GM18508 (cell line): ENCODE results near the gene LIPC.

Experiments
- ATAC-seq: cut with Tn5 transposase; IDR thresholded peaks from one replicate; pipeline ENCODE4 v1.9.1; 2021; ENCODE audit warnings: moderate number of reproducible peaks; ENCODE audit not compliant: insufficient read depth, unreplicated experiment

Gene LIPC

DNA sequence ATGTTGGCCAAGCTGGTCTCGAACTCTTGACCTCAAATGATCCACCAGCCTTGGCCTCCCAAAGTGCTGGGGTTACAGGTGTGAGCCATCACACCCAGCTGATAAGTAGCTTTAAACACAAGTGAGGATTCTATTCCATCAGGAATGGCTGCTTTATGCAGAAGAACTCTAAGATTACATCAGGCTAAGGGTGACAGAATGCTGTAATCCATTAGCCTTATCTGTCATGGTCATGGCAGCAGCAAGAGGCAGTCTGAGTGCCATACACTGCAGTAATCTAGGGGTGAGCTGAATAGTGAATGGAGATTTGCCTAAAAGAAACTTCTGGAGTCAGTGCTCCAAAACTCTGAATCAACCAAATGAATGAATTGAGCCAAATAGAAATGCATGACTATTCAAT is 39.6 kb downstream of the LIPC start:
- no peak for ATAC-seq

DNA sequence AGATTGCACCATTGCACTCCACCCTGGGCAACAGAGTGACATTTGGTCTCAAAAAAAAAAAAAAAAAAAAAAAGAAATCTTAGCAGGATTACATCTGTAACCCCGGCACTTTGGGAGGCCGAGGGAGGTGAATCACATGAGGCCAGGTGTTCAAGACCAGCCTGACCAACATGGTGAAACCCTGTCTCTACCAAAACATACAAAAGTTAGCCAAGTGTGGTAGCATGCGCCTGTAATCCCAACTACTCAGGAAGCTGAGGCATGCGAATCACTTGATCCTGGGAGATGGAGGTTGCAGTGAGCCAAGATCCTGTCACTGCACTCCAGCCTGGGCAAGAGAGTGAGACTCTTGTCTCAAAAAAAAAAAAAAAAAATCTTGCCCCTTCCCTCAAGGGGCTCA is 40.4 kb downstream of the LIPC start:
- ATAC-seq, result no peak

DNA sequence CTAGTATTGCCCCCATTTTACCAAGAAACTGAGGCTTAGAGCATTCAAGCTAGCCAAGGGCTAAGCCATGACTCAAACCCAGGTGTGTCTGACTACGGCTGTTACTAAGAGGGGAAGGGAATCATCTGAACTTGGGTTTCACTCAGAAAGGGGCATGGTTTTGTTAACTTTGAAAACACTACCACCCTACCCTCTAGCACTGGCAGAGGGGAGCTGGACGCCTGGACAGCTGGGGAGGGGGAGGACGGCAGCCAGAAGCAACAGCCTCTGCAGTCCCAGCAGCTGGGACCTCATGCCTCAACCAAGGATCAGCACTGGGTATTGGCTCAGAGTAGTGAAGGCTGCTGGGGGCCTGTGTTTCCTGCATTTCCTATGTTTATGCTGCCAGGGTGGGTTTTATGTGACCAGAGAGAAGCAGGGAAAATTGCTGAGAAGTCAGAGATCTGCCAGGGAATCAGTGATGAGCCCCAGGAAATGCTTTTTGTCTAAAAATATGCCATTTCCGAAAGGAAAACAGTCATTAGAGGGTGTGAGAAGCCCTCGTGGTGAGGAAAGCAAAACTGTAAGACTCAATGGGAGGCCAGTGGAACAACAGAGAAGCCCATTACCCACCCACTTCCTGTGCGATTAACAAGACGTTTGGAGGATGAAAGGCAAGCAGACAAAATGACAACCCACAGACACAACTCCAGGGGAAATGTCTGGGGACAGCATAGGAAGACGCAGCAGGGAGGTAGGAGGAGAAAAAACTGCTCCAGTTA is 41.2 kb downstream of the LIPC start:
- no peak for ATAC-seq

DNA sequence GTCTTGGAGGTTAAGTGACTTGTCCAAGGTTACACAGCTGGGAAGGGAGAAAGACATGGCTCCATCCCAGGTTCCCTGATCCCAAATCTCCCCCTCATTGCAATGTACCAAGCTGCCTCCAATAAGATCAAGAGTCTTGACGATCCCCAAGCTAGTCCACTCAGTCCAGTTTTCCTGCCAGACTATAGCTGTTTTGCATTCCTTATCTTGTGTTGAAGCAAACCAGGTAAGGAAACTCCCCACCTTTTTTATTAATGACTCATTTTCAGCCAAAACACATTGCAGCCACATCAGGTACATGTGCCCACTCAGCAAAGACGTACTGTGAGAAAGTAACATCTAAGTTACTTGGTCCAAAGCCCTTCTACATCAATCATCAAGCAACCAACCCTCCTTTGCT is 41.9 kb downstream of the LIPC start:
- no peak for ATAC-seq

DNA sequence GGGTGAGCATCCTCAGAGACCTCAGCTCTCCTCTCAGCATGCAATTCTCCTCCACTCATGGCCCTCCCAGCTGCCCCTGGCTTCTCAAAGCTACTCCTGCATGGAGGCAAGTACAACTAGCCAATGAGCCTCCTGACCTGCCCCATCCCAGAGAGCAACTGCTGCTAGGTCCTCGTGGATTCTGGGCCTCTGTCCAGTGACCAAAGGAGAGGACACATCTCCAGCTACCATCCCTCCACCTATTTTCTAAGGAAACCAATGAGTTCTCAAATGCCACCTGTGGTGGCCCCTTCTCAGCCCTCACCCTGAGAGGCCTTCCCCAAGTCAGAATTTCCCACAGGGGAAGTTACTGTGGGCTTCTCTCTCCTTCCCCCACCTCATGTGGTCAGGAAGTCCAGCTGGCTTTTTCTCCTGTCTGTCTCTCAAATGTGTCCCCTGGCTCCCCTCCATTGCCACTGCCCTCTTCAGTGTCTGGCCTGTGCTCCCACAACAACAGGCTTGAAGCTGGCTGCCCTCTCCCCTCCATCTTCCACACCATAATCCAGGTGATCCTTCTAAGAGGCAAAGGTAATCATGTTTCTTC is 43.0 kb downstream of the LIPC start:
- ATAC-seq, result no peak

DNA sequence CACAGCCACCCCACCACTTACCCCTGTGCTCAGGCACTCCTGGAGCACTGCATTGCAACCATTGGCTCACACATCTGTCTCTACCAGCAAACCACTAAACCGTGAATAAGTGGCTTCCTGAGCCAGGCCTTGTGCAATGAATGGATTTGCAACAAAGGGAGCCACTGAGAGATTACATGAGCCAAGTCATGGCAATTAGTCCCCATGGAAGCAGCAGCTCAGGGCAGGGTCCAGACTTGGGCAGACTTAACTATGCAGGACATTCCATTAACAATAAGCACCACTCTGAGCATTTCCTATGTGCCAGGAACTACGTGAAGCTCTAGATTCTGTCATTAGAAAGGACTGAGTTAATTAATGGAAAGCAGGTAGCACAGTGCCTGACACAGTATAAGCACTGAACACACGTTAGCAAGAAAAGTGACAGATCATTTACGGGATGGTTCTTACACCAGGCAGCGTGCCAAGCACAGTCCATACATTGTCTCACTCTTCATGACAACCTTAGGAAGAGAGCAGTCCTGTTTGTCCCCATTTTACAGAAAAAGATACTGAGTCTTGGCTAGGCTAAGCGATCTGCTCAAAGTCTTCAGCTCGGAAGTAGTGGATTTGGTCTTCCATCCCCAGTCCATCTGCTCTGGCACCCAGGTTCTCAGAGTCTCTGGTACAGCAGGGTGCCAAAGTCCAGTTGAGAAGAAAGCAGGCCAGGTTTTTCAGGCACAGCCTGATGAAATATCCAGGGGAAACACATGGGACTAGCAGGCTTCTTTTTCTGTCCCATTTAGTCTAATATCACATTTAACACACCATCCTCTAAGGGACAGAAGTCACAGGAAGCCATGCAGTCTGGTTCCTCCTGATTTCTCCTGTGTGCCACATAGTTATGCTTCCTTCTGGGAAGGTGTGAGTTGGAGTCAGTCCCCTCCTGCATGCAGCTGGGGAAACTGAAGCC is 44.1 kb downstream of the LIPC start:
- no peak for ATAC-seq

DNA sequence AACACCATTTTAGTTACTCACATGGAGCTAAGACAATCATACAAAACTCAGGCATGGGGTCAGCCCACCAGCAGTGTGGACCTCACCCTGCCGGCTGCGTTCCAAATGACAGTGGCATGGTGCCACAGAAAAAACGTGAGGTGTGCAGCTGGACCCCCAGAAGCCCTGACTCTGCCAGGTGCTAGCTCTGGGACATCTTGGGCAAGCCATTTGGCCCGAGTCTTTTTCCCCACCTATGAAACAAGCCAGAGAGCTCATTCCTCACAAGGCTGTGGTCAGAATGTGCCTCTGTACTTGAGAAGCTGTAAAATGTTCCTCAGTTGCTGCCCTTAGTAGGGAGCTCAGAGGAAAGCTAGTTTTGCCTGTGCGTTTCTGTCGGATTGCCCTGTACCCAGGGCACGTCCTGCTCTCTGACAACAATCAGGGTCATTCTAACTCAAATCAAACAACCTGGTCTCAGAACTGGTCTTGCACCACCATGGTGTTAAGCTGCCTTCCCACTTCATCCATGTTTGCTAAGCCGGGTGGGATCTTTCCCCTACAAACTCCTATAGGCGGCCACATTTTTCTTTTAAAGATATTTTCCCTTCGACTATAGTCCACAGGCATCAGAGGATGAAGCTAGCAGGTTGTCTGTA is 44.9 kb downstream of the LIPC start:
- ATAC-seq, result no peak

DNA sequence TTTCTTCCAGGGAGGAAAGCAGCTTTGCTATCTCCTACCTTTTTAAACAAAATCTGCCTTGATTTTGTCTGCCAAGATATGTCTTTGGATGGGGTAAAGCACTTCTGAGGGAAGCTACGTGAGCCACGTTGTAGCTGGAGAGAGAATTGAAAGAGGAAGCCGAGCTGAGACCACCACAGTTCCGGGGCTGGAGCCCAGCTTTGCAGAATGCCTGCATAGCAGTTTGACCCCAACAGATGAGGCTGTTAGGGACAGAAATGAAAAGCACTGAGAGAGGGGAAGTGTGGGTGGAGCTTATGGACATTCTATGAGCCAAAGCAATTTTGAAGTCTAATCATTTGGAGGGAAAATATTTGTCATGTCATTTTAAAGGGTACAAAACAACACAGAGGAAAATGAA is 45.4 kb downstream of the LIPC start:
- ATAC-seq, result no peak

DNA sequence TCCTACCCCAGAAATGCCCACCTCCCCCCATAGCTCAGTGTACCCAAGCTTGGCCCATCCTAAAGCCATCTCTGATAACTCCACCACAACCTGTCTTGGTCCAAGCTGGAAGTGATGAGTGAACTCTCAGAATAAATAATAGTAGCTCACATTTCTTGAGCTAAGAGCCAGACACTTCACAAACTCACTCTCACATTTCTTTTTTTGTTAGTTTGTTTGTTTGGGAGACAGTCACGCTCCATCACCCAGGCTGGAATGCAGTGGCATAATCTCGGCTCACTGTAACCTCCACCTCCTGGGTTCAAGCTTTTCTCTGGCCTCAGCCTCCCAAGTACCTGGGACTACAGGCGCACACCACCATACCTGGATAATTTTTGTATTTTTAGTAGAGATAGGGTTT is 46.2 kb downstream of the LIPC start:
- ATAC-seq, result no peak

DNA sequence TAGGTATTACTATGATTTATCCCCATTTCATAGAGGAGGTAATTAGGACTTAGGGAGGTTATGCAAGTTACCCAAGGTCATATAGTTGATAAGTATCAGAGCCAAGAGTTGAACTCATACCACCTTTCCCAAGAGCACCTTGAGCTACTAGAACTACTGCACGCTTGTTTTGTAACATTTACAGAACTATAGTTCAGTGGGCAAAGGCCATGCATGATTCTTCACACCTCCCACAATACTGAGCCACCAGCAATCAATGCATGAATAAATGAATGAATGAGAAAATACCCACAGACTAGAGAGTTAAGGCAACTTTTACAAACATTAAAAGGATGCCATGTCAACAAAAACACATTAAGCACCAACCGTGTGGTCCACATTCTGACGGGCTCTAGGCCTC is 46.8 kb downstream of the LIPC start:
- ATAC-seq, result no peak

DNA sequence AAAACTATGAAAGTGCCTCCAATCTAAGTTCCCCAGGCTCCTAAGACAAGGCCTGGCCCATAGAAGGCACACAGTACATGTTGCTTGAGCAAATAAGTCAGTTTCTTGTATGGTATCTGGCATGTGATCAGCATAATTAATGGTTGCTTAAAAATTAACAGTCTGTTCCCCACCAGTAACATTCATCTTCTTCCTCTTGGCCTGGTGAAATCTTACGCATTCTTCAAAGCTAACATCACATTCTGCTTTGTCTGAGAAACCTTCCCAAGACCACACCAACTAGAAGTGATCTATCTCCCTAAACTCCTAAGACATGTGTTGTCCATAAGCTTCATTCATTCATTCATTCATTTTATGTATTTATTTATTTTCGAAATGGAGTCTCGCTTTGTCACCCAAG is 48.1 kb downstream of the LIPC start:
- no peak for ATAC-seq

DNA sequence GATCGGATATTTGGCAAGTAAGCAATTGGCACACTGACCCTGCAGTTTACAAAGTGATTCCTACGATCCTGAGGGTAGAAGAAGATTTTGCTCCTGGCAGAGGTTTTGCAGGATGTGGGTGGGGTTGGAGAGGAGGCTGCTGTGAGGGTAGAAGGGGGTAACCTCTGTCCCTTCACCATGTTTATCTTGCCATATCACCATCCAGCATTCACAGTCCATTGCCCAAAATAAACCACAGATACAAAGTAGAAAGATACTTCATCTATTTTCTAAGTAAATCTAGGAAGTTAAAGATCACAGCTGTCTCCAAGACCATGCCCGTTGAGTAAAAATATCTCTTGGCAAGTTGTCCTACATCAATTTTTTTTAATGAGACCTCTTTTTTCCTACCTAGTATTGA is 51.6 kb downstream of the LIPC start:
- ATAC-seq, result no peak

DNA sequence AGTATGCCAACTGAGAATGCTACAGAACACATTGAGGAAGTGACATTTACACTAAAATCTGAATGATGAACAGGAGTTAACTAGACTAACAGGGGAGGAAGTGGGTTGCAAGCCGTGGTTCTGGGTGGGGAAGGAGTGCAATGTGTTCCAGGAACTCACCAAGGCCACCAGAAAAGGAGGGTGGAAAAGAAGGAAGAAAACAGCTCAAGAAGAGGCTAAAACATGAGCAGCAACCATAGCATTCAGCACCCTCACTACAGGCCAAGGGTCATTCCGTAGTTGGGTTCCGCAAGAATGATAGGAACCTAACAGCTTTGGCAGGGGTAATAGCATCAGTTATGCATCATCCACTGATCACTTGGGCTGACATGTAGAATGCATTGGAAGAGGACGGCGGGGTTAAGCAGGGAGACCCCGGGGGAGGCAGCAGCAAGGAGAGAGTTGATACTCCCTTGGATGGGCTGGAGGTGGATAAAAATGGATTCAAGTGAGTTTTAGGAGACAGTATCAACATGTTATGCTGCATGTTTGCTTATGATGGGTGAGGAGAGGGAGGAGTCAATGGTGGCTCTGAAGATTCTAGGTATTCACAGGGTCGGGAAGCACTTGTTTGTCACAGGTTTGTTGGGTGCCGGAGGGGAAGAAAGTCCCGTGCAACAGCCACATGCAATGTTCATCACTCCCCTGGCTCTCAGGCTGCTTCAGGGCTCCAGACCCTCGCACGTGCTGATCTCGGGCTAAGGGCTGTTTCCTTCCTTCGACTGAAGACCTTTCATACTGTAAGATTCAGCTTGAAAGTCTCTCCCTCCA is 53.2 kb downstream of the LIPC start:
- no peak for ATAC-seq

DNA sequence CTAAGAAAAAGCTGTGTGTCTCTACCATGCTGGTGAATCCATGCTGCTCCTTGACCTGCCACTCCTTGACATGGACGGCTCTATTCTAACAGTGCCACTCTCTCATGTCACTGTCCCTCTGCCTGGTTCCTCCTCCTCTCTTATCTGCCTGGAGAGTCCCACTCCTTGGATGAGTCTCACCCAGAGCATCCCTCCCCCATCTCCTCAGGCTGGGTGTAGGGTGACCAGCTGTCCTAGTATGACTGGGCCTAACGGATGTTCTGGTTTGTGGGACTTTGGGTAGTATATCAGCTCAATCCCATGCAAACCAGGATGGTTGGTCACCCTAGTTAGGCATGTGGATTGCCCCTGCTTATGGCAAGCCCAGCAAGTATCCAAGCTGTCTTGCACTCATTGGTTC is 54.3 kb downstream of the LIPC start:
- ATAC-seq, result no peak

DNA sequence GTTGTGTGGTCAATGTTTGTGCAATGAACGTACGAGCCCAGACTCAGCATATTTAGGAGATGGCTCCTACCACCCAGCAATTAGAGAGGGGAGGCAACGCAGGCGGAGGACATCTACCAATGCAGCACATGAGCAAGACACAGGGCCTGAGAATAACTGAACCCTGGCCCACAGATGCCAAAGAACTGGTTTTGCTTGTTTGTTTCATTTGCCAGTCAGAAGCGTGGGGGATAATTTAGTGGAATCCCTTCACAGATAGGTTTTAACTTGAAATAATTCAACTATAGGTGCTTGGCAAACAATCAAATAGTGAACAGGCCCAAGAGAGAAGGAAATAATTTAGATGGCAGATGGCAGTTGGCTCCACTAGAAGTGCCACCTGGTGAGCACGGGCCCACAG is 54.8 kb downstream of the LIPC start:
- no peak for ATAC-seq

DNA sequence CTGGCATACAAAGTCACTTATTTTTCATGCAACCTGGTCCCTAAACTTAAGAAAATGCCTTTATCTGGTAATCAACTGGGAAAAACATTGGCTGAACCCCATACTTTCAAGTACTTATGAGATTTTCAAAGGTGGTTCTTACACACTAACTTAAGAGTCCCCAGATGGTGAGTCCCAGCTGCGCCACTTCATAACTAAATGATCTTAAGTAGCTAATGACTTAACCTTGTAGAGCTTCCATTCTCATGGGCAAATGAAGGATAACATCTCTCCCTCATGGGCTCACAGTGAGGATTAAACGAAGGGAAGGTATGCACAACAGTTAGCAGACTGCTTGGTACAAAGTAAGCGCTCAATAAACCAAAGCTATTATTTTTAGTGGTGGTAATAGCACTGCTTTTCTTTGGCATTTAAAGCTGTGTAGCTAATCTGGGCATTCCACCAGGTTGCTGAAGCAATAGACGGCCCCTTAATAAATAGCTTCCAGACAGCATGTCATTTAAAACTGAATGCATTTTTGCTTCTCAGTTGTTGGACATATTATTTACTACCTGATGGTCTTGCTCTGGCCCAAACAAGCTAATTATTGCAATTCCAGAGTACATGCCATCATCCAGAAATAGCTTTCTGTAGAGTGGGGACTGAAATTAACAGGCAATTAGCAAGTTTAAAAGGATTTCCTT is 55.4 kb downstream of the LIPC start:
- no peak for ATAC-seq

DNA sequence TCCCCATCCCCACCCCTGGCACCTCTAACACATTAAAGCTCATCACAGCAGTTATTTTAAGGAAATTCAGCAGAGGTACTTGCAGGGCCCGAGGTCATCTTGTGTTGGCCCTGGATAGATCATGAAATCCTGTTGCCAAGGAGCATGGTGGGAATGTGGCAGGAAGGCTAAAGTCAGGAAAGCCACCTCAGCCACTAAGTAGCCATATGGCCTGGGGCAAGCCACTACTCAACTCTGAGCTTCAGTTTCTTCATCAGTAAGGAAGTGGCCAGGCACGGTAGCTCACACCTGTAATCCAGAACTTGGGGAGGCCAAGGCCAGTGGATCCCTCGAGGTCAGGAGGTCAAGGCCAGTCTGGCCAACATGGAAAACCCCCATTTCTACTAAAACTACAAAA is 55.9 kb downstream of the LIPC start:
- ATAC-seq, result no peak

DNA sequence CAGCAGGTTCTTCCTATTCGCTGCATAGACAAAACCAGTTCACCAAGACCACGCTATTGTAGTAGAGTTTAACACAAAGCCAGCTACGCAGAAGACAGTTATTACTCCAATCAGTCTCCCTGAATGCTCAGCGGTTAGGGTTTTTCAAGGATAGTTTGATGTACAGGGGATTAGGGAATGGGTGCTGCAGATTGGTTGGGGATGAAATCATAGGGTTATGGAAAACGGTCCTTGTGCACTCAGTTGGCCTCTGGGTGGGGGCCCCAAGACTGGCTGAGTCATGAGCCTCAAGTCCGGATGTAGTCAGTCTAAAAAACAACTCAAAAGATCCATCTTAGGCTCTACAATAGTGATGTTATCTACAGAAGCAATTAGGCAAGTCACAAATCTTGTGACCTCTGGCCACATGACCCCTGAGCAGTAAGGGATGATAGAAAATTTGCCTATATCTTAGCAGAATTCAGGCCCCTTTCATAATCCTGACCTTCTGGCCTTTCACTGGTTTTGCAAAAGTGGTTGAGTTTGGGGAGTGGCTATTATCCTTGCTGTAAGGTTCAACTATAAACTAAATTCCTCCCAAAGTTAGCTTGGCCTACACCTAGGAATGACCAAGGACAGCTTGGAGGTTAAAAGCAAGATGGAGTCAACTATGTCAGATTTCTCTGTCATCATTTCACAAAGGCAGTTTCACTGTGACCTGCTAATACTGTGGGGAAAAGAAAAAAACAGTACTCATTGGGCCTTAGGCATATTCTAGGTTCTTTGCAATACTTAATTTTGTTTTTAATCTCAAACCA is 57.7 kb downstream of the LIPC start:
- ATAC-seq, result no peak
